H9 (cell line): ENCODE measurements around the gene USP46. TPM values are rescaled to one million over a fixed set of nuclear protein-coding genes. Genes with fewer than 3 reads are reported as not detected.

Source experiments
- DNase-seq: peaks from one replicate; pipeline ENCODE4 v3.0.0-alpha.2; 2017
- H2AFZ ChIP-seq: one replicate; pipeline ENCODE4 v1.6.1; 2013; ENCODE audit warnings: mild to moderate bottlenecking, low read length, control low read depth, moderate library complexity
- H2AK5ac ChIP-seq: 2 replicates; pipeline ENCODE4 v1.6.1; 2013; ENCODE audit warnings: low read length, control low read depth, mixed read lengths; ENCODE audit not compliant: insufficient read length
- H2BK120ac ChIP-seq: one replicate; pipeline ENCODE4 v1.6.1; 2013; ENCODE audit warnings: low read depth, mild to moderate bottlenecking, low read length, control low read depth, inconsistent platforms; ENCODE audit not compliant: poor library complexity, severe bottlenecking
- H2BK12ac ChIP-seq: 2 replicates; pipeline ENCODE4 v1.6.1; 2013; ENCODE audit warnings: low read length, control low read depth, mixed read lengths, low read depth; ENCODE audit not compliant: insufficient read length
- H2BK15ac ChIP-seq: 2 replicates; pipeline ENCODE4 v1.6.1; 2013; ENCODE audit warnings: low read depth, low read length, control low read depth
- H2BK20ac ChIP-seq: one replicate; pipeline ENCODE4 v1.6.1; 2013; ENCODE audit warnings: low read depth, mild to moderate bottlenecking, low read length, control low read depth, inconsistent platforms; ENCODE audit not compliant: poor library complexity, severe bottlenecking
- H2BK5ac ChIP-seq: 2 replicates; pipeline ENCODE4 v1.6.1; 2013; ENCODE audit warnings: low read length, control low read depth, mixed read lengths; ENCODE audit not compliant: insufficient read length
- H3K14ac ChIP-seq: 2 replicates; pipeline ENCODE4 v1.6.1; 2013; ENCODE audit warnings: low read length, control low read depth; ENCODE audit not compliant: insufficient read depth
- H3K18ac ChIP-seq: 2 replicates; pipeline ENCODE4 v1.6.1; 2013; ENCODE audit warnings: low read depth, mild to moderate bottlenecking, mixed read lengths, low read length, control low read depth; ENCODE audit not compliant: insufficient read length
- H3K23ac ChIP-seq: 2 replicates; pipeline ENCODE4 v1.6.1; 2013; ENCODE audit warnings: low read length, control low read depth, mixed read lengths, low read depth; ENCODE audit not compliant: insufficient read length
- H3K23me2 ChIP-seq: 2 replicates; pipeline ENCODE4 v1.6.1; 2013; ENCODE audit warnings: low read depth, mild to moderate bottlenecking, mixed read lengths, low read length, control low read depth; ENCODE audit not compliant: insufficient read length, poor library complexity, severe bottlenecking
- H3K27ac ChIP-seq: 2 replicates; pipeline ENCODE4 v1.5.1; 2013; ENCODE audit warnings: low read length, control low read depth, mixed read lengths, low read depth; ENCODE audit not compliant: insufficient read length
- H3K27me3 ChIP-seq: 2 replicates; pipeline ENCODE4 v1.6.1; 2013; ENCODE audit warnings: low read length, control low read depth, inconsistent platforms; ENCODE audit not compliant: insufficient read depth
- H3K4ac ChIP-seq: 2 replicates; pipeline ENCODE4 v1.6.1; 2013; ENCODE audit warnings: low read depth, mild to moderate bottlenecking, control low read depth, inconsistent platforms, low read length, moderate library complexity
- H3K4me1 ChIP-seq: 2 replicates; pipeline ENCODE4 v1.6.1; 2013; ENCODE audit warnings: low read length, control low read depth, inconsistent platforms; ENCODE audit not compliant: insufficient read depth
- H3K4me2 ChIP-seq: 2 replicates; pipeline ENCODE4 v1.6.1; 2013; ENCODE audit warnings: low read length, control low read depth, mixed read lengths; ENCODE audit not compliant: insufficient read length, insufficient read depth
- H3K56ac ChIP-seq: 2 replicates; pipeline ENCODE4 v1.6.1; 2013; ENCODE audit warnings: low read depth, mild to moderate bottlenecking, mixed read lengths, low read length, control low read depth; ENCODE audit not compliant: insufficient read length
- H3K79me1 ChIP-seq: 2 replicates; pipeline ENCODE4 v1.6.1; 2013; ENCODE audit warnings: low read depth, mild to moderate bottlenecking, moderate library complexity, low read length, control low read depth, inconsistent platforms; ENCODE audit not compliant: insufficient read depth, poor library complexity, severe bottlenecking
- H3K79me2 ChIP-seq: 2 replicates; pipeline ENCODE4 v1.6.1; 2013; ENCODE audit warnings: low read length, control low read depth, inconsistent platforms; ENCODE audit not compliant: insufficient read depth
- H3K9ac ChIP-seq: 2 replicates; pipeline ENCODE4 v1.6.1; 2013; ENCODE audit warnings: low read length, control low read depth, mixed read lengths; ENCODE audit not compliant: insufficient read length; ENCODE audit errors: extremely low read depth
- H3K9me3 ChIP-seq: one replicate; pipeline ENCODE4 v1.6.1; 2013; ENCODE audit warnings: low read depth, low read length, inconsistent platforms; ENCODE audit not compliant: control insufficient read depth
- H3T11ph ChIP-seq: one replicate; pipeline ENCODE4 v1.6.1; 2013; ENCODE audit warnings: mild to moderate bottlenecking, low read length, control low read depth, inconsistent platforms
- H4K20me1 ChIP-seq: one replicate; pipeline ENCODE4 v1.6.1; 2013; ENCODE audit not compliant: control insufficient read depth, insufficient read length, insufficient read depth
- H4K5ac ChIP-seq: 2 replicates; pipeline ENCODE4 v1.6.1; 2013; ENCODE audit warnings: low read depth, mild to moderate bottlenecking, mixed read lengths, low read length, control low read depth; ENCODE audit not compliant: insufficient read length
- H4K8ac ChIP-seq: replicated peaks from 2 replicates; pipeline ENCODE4 v1.6.1; 2013; ENCODE audit warnings: low read length, control low read depth, mixed read lengths, low read depth; ENCODE audit not compliant: insufficient read length
- H4K91ac ChIP-seq: 2 replicates; pipeline ENCODE4 v1.6.1; 2013; ENCODE audit warnings: low read depth, mild to moderate bottlenecking, moderate library complexity, mixed read lengths, low read length, control low read depth; ENCODE audit not compliant: insufficient read length
- H3K27ac Mint-ChIP-seq, 3 experiments: 2 replicates in 2 of 3; 3 replicates in 1 of 3; pipeline ENCODE4 v1.8.0; 2020 to 2021; ENCODE audit warnings: mixed read lengths in 3 of 3, mild to moderate bottlenecking in 1 of 3, moderate library complexity in 1 of 3
- H3K27me3 Mint-ChIP-seq: 2 replicates; pipeline ENCODE4 v1.8.0; 2021; ENCODE audit warnings: low read depth, mild to moderate bottlenecking, moderate library complexity, mixed read lengths
- H3K36me3 Mint-ChIP-seq, 3 experiments: 2 replicates in 2 of 3; 3 replicates in 1 of 3; pipeline ENCODE4 v1.8.0; 2020 to 2021; ENCODE audit warnings: low read depth in 3 of 3, mixed read lengths in 3 of 3; ENCODE audit not compliant: insufficient read depth in 1 of 3
- H3K4me1 Mint-ChIP-seq, 2 experiments: 2 replicates each; pipeline ENCODE4 v1.8.0; 2020; ENCODE audit warnings: mixed read lengths in 2 of 2
- H3K4me3 Mint-ChIP-seq, 2 experiments: 2 replicates in 1 of 2; 3 replicates in 1 of 2; pipeline ENCODE4 v1.8.0; 2020 to 2021; ENCODE audit warnings: mild to moderate bottlenecking in 2 of 2, mixed read lengths in 2 of 2, moderate library complexity in 1 of 2
- H3K9me3 Mint-ChIP-seq, 2 experiments: 2 replicates in 1 of 2; 3 replicates in 1 of 2; pipeline ENCODE4 v1.8.0; 2020; ENCODE audit warnings: mild to moderate bottlenecking in 2 of 2, mixed read lengths in 2 of 2, moderate library complexity in 1 of 2
- WGBS: extraction: QIAGEN DNeasy Blood & Tissue Kit; methylation state at CpG from one replicate; pipeline ENCODE4 v1.1.7; 2013; ENCODE audit warnings: missing lambda C conversion rate, low lambda C conversion rate, mixed read lengths; ENCODE audit not compliant: insufficient read length; ENCODE audit errors: extremely low coverage; 5-methylcytosine and 5-hydroxymethylcytosine counted together
- total RNA-seq: library from RNA; stranded (reverse); gene quantifications from 2 replicates; pipeline ENCODE4 v1.2.1, GENCODE V29; 2021
- TF ChIP-seq, protein P1 (sequence below): fragments of 200-600 bp; sonication (generic); conservative IDR thresholded peaks from 3 replicates; pipeline ENCODE4 v1.8.0; 2021; ENCODE audit warnings: antibody characterized with exemption, mild to moderate bottlenecking

Gene USP46
- total RNA-seq, 1 experiment from 2014 or later, result 59.8 TPM

DNA sequence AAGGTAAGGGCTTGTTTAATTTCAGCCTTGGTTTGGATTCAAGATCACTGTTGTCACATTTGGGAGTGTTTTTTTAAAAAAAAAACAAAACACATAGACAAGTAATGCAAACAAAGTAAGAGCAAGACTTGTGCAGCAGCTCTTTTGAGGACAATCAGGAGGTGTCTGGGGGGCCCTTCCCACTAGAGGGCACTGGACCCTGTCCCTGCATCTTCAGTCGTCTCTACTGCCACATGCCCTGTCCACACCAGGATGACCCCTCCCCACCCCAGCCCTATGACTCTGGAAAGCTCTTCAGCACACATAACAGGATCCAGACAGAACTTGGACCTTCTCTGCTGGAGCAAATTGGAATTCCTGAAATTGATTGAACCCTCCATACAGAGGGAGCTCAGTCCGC, 71.0 kb downstream of the USP46 start:
- Histone ChIP-seq H3K56ac (no peak overlapping the region), H2BK5ac (no peak overlapping the region), H4K20me1 (no peaks in the 10 kb centered on the region), H2AFZ (no peak overlapping the region), H4K8ac (no peak overlapping the region), H4K5ac (no peak overlapping the region), H4K91ac (no peak overlapping the region), H3K4me2 (no peak overlapping the region), H3K27me3 (no peaks in the 10 kb centered on the region), H2BK12ac (no peak overlapping the region), H3K27ac (no peak overlapping the region), H3K79me2 (no peaks in the 10 kb centered on the region), H2BK20ac (no peak overlapping the region), H3K4me1 (no peaks in the 10 kb centered on the region), H2BK120ac (no peak overlapping the region), H2BK15ac (no peak overlapping the region), H3T11ph (no peak overlapping the region), H3K23me2 (no peaks in the 10 kb centered on the region), H3K79me1 (no peaks in the 10 kb centered on the region), H3K9me3 (no peaks in the 10 kb centered on the region), H3K4ac (no peak overlapping the region), H3K18ac (no peak overlapping the region), H2AK5ac (no peak overlapping the region), H3K14ac (no peak overlapping the region), H3K9ac (no peak overlapping the region), H3K23ac (no peak overlapping the region)
- no peak overlapping the region for H3K4me3 Mint-ChIP-seq
- H3K36me3 Mint-ChIP-seq, result peaks cover 7 to 12% (median 10%) of the 10 kb centered on the region in 3 experiments
- peak; percentile 73 for DNase-seq
- no peaks in the 10 kb centered on the region for H3K27me3 Mint-ChIP-seq
- no peaks in the 10 kb centered on the region; a peak in 1 of 5 replicates for H3K9me3 Mint-ChIP-seq
- no peak overlapping the region; a peak in 1 of 7 replicates for H3K27ac Mint-ChIP-seq
- whole genome bisulfite sequencing, result no CpG with 5 or more reads among the region's 2 CpGs
- TF ChIP-seq, protein P1, sequence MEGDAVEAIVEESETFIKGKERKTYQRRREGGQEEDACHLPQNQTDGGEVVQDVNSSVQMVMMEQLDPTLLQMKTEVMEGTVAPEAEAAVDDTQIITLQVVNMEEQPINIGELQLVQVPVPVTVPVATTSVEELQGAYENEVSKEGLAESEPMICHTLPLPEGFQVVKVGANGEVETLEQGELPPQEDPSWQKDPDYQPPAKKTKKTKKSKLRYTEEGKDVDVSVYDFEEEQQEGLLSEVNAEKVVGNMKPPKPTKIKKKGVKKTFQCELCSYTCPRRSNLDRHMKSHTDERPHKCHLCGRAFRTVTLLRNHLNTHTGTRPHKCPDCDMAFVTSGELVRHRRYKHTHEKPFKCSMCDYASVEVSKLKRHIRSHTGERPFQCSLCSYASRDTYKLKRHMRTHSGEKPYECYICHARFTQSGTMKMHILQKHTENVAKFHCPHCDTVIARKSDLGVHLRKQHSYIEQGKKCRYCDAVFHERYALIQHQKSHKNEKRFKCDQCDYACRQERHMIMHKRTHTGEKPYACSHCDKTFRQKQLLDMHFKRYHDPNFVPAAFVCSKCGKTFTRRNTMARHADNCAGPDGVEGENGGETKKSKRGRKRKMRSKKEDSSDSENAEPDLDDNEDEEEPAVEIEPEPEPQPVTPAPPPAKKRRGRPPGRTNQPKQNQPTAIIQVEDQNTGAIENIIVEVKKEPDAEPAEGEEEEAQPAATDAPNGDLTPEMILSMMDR, result peak; percentile 76
- H3K4me1 Mint-ChIP-seq, result peaks cover 28% of the 10 kb centered on the region in 2 experiments
